Eye (tissue), 1 donor: ENCODE data around the gene SPTBN1.
A peak's percentile ranks its signal among the peaks of the same experiment; 100 is the strongest.

ENCODE experiments used
- DNase-seq: peaks from one replicate; pipeline ENCODE4 v3.0.0-alpha.2; 2015

The SPTBN1 gene

GRCh38 chr2:54577944-54578647, 122.0 kb downstream of the SPTBN1 start:
- DNase-seq = peak; percentile 40

GRCh38 chr2:54578648-54579045, 122.5 kb downstream of the SPTBN1 start:
- DNase-seq = no peak

- DNase-seq = no peak
Observed at GRCh38 chr2:54579061-54579681, 123.0 kb downstream of the SPTBN1 start.

- no peak for DNase-seq
Observed at GRCh38 chr2:54579682-54580620, 123.8 kb downstream of the SPTBN1 start.

- peak; percentile 43 for DNase-seq
Observed at GRCh38 chr2:54581326-54582039, 125.4 kb downstream of the SPTBN1 start.

GRCh38 chr2:54582987-54583386, 126.9 kb downstream of the SPTBN1 start:
- DNase-seq = no peak

GRCh38 chr2:54584598-54584997, 128.5 kb downstream of the SPTBN1 start:
- no peak for DNase-seq

GRCh38 chr2:54585136-54585733, 129.1 kb downstream of the SPTBN1 start:
- no peak for DNase-seq

- no peak for DNase-seq
Observed at GRCh38 chr2:54586062-54586461, 129.9 kb downstream of the SPTBN1 start.

- DNase-seq = no peak
Observed at GRCh38 chr2:54586494-54586893, 130.4 kb downstream of the SPTBN1 start.

GRCh38 chr2:54587171-54588016, 131.3 kb downstream of the SPTBN1 start:
- no peak for DNase-seq

GRCh38 chr2:54588244-54588899, 132.2 kb downstream of the SPTBN1 start:
- no peak for DNase-seq

GRCh38 chr2:54589038-54589339, 132.9 kb downstream of the SPTBN1 start:
- DNase-seq = no peak

GRCh38 chr2:54589340-54590215, 133.5 kb downstream of the SPTBN1 start:
- DNase-seq = no peak

- no peak for DNase-seq
Observed at GRCh38 chr2:54590216-54591120, 134.3 kb downstream of the SPTBN1 start.

- DNase-seq = no peak
Observed at GRCh38 chr2:54591551-54591950, 135.4 kb downstream of the SPTBN1 start.

- no peak for DNase-seq
Observed at GRCh38 chr2:54593249-54593648, 137.1 kb downstream of the SPTBN1 start.

- no peak for DNase-seq
Observed at GRCh38 chr2:54594048-54594447, 137.9 kb downstream of the SPTBN1 start.
